HepG2 (cell line): ENCODE data around the gene AKAP9. TPM values are rescaled to one million over a fixed set of nuclear protein-coding genes. Genes with fewer than 3 reads are reported as not detected.

Experiments
- ATM ChIP-seq: fragments of 450-650 bp; IDR thresholded peaks from 2 replicates; pipeline ENCODE4 v1.7.1; 2017; ENCODE audit warnings: mild to moderate bottlenecking, borderline replicate concordance
- BRD4 ChIP-seq: sonication (generic); formaldehyde crosslinking; IDR thresholded peaks from 2 replicates; pipeline ENCODE4 v1.4.0; 2020; ENCODE audit warnings: missing genetic modification reagents
- CCDC6 ChIP-seq: sonication (generic); formaldehyde crosslinking; IDR thresholded peaks from 2 replicates; pipeline ENCODE4 v1.8.1; 2022; ENCODE audit warnings: mild to moderate bottlenecking, missing genetic modification reagents, moderate library complexity
- ELF1 ChIP-seq: sonication (generic); formaldehyde crosslinking; IDR thresholded peaks from 2 replicates; pipeline ENCODE4 v1.4.0; 2020; ENCODE audit warnings: missing genetic modification reagents
- HOXA9 ChIP-seq: sonication (generic); formaldehyde crosslinking; IDR thresholded peaks from 2 replicates; pipeline ENCODE4 v1.8.1; 2022; ENCODE audit warnings: missing genetic modification reagents, mild to moderate bottlenecking, moderate library complexity, borderline replicate concordance
- KLF15 ChIP-seq: sonication (generic); formaldehyde crosslinking; IDR thresholded peaks from 2 replicates; pipeline ENCODE4 v1.8.1; 2023; ENCODE audit warnings: borderline replicate concordance, mild to moderate bottlenecking, inconsistent platforms, missing genetic modification reagents, mixed read lengths
- KLF16 ChIP-seq, 2 experiments: sonication (generic) in 1 of 2; formaldehyde crosslinking in 1 of 2; IDR thresholded peaks; 2 replicates each; pipeline versions ENCODE4 v1.6.1 to v1.8.0; 2016 to 2023; ENCODE audit warnings: missing genetic modification reagents in 2 of 2, missing compliant biosample characterization in 1 of 2
- MBD4 ChIP-seq: IDR thresholded peaks from 2 replicates; pipeline ENCODE4 v1.6.1; 2012; ENCODE audit warnings: low read length, inconsistent platforms, borderline replicate concordance
- MIER2 ChIP-seq: IDR thresholded peaks from 2 replicates; pipeline ENCODE4 v1.6.1; 2016; ENCODE audit warnings: missing biosample characterization, missing genetic modification reagents
- NFYB ChIP-seq: sonication (generic); formaldehyde crosslinking; IDR thresholded peaks from 2 replicates; pipeline ENCODE4 v1.4.0; 2020; ENCODE audit warnings: missing genetic modification reagents
- POLR2AphosphoS5 ChIP-seq: IDR thresholded peaks from 2 replicates; pipeline ENCODE4 v1.6.1; 2012; ENCODE audit warnings: low read depth, low read length
- RXRB ChIP-seq: IDR thresholded peaks from 2 replicates; pipeline ENCODE4 v1.6.1; 2016; ENCODE audit warnings: borderline replicate concordance, missing genetic modification reagents, missing compliant biosample characterization
- ZBTB38 ChIP-seq: sonication (generic); formaldehyde crosslinking; IDR thresholded peaks from 2 replicates; pipeline ENCODE4 v1.5.1; 2020; ENCODE audit warnings: mild to moderate bottlenecking, missing genetic modification reagents
- ZNF280D ChIP-seq: sonication (generic); formaldehyde crosslinking; IDR thresholded peaks from 2 replicates; pipeline ENCODE4 v1.5.1; 2020; ENCODE audit warnings: mild to moderate bottlenecking, missing genetic modification reagents
- ZNF460 ChIP-seq: sonication (generic); formaldehyde crosslinking; IDR thresholded peaks from 2 replicates; pipeline ENCODE4 v1.5.1; 2020; ENCODE audit warnings: missing genetic modification reagents, mild to moderate bottlenecking, borderline replicate concordance
- ZNF501 ChIP-seq: sonication (generic); formaldehyde crosslinking; IDR thresholded peaks from 2 replicates; pipeline ENCODE4 v1.5.1; 2020; ENCODE audit warnings: mild to moderate bottlenecking, moderate library complexity, missing genetic modification reagents
- ZNF615 ChIP-seq: sonication (generic); formaldehyde crosslinking; IDR thresholded peaks from 2 replicates; pipeline ENCODE4 v1.5.0; 2020; ENCODE audit warnings: mild to moderate bottlenecking, missing genetic modification reagents, borderline replicate concordance
- ZNF710 ChIP-seq: sonication (generic); formaldehyde crosslinking; IDR thresholded peaks from 2 replicates; pipeline ENCODE4 v1.5.0; 2020; ENCODE audit warnings: mild to moderate bottlenecking, missing genetic modification reagents, borderline replicate concordance
- ZNF746 ChIP-seq: sonication (generic); formaldehyde crosslinking; IDR thresholded peaks from 2 replicates; pipeline ENCODE4 v1.8.0; 2022; ENCODE audit warnings: mild to moderate bottlenecking, missing genetic modification reagents
- ZUFSP ChIP-seq: sonication (generic); formaldehyde crosslinking; IDR thresholded peaks from 2 replicates; pipeline ENCODE4 v1.9.0; 2021; ENCODE audit warnings: missing genetic modification reagents, mild to moderate bottlenecking, borderline replicate concordance
- polyA plus RNA-seq, 8 experiments: library from polyadenylated mRNA; depleted of rRNA in 3 of 8; stranded (reverse) in 7 of 8; unstranded in 1 of 8; fragments of >200 nt; fragmentation: Illumina TruSeq in 4 of 8; extraction: Trizol in 4 of 8; gene quantifications; 2 replicates each; pipeline versions ENCODE4 v1.2.1 to v1.2.3, GENCODE V29; 2011 to 2016; ENCODE audit warnings: low read depth in 4 of 8, missing spikeins in 1 of 8, mixed read lengths in 1 of 8; ENCODE audit not compliant: insufficient read depth in 1 of 8
- total RNA-seq, 5 experiments: library from RNA; depleted of rRNA; stranded (reverse); fragments of >200 nt; fragmentation: Illumina TruSeq; extraction: Trizol; gene quantifications; 2 replicates each; pipeline ENCODE4 v1.2.3, GENCODE V29; 2016; ENCODE audit warnings: low read depth in 1 of 5
- TF ChIP-seq, protein P1 (sequence below): sonication (generic); formaldehyde crosslinking; IDR thresholded peaks from 2 replicates; pipeline ENCODE4 v1.5.1; 2020; ENCODE audit warnings: mild to moderate bottlenecking, moderate library complexity, missing genetic modification reagents

AKAP9 gene
- total and polyA plus RNA-seq, 2 of the 13 experiments (the other 11 are each of a cell fraction or from before 2014, with no cell fraction given), result 27.6 to 33.1 TPM

- TF ChIP-seq KLF15 (CRISPR knock-in tag) (no peak; the same call in 1 of the 2 replicates), ELF1 (CRISPR knock-in tag) (peak; percentile 44), ZNF460 (no peak; the same call in 1 of the 2 replicates), CCDC6 (peak; percentile 97), ZUFSP (CRISPR knock-in tag) (no peak), ZBTB38 (CRISPR knock-in tag) (peak; percentile 11; the same call in 1 of the 2 replicates), ZNF501 (CRISPR knock-in tag) (peak; percentile 98), RXRB (peak; percentile 67), KLF16 (CRISPR knock-in tag; IDR thresholded peaks at IDR 0.05) (peak in 1 of 2 experiments; percentile 92; a peak in 2 of 4 replicates), ZNF710 (CRISPR knock-in tag) (no peak), ZNF615 (CRISPR knock-in tag) (peak; percentile 97), BRD4 (no peak), NFYB (peak; percentile 89), MIER2 (CRISPR knock-in tag) (no peak), HOXA9 (CRISPR knock-in tag) (0 out of 2 replicates have a peak, but pooled peaks have one; percentile 19), ZNF280D (CRISPR knock-in tag) (peak; percentile 84), MBD4 (no peak), ATM (no peak), POLR2AphosphoS5 (peak; percentile 70), ZNF746 (CRISPR knock-in tag) (peak; percentile 31; the same call in 1 of the 2 replicates)
- TF ChIP-seq, protein P1, sequence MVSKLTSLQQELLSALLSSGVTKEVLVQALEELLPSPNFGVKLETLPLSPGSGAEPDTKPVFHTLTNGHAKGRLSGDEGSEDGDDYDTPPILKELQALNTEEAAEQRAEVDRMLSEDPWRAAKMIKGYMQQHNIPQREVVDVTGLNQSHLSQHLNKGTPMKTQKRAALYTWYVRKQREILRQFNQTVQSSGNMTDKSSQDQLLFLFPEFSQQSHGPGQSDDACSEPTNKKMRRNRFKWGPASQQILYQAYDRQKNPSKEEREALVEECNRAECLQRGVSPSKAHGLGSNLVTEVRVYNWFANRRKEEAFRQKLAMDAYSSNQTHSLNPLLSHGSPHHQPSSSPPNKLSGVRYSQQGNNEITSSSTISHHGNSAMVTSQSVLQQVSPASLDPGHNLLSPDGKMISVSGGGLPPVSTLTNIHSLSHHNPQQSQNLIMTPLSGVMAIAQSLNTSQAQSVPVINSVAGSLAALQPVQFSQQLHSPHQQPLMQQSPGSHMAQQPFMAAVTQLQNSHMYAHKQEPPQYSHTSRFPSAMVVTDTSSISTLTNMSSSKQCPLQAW, result peak; percentile 89; the same call in 1 of the 2 replicates
These were observed 193.8 kb downstream of the AKAP9 start, which contains the start of gene CYP51A1 (continued) for GRCh38 chr7:92134271-92135051.
